GM21528 (cell line): ENCODE measurements around the gene NCR2.

Experiments used
- ATAC-seq: cut with Tn5 transposase; IDR thresholded peaks from one replicate; pipeline ENCODE4 v1.9.1; 2021; ENCODE audit warnings: mild to moderate bottlenecking, moderate library complexity; ENCODE audit not compliant: unreplicated experiment, low FRiP score

NCR2 gene

GRCh38 chr6:41392246-41392645 lies 56.8 kb downstream of the NCR2 start:
- ATAC-seq = no peak

- ATAC-seq = no peak
Observed at GRCh38 chr6:41396335-41396734, 60.9 kb downstream of the NCR2 start.

DNA sequence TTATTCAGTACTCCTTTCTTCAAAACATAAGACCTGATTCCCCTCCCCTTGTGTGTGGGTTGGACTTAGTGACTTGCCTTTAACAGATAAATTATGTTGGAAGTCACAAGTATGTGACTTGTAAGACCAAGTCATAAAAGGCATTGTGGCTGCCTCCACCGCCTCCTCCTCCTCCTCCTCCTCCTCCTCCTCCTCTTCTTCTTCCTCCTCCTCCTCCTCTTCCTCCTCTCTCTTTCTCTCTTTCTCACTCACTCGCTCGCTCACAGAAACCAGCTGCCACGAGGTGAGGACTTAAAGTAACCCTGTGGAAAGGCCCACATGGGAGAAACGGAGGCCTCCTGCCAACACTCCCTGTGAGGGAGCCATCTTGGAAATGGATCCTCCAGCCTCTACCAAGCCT lies 64.0 kb downstream of the NCR2 start:
- ATAC-seq = no peak
